Activated CD4-positive, alpha-beta memory T cell treated with anti-CD3 and anti-CD28 coated beads for 36 hours (primary cell): ENCODE results near the gene PIM1. TPM values are rescaled to one million over a fixed set of nuclear protein-coding genes. Genes with fewer than 3 reads are reported as not detected.
"Not testable (repeated sequence)": the region's sequence is repeated elsewhere in the genome, so short reads cannot be mapped to it uniquely, and the experiment has no call there.

Experiments used
- CTCF ChIA-PET: fragments of 350-600 bp; sonication (Branson Sonifier 250); formaldehyde crosslinking; loops from one replicate; lab custom pipeline; 2021; ENCODE audit warnings: antibody characterized with exemption, inconsistent platforms; lab: Charles Lee
- POLR2A ChIA-PET: fragments of 350-600 bp; sonication (Branson Sonifier 250); formaldehyde crosslinking; loops from one replicate; lab custom pipeline; 2021; ENCODE audit warnings: antibody characterized with exemption; lab: Charles Lee
- DNase-seq: peaks from one replicate; pipeline ENCODE4 v3.0.0-alpha.2; 2020
- H3K27ac Mint-ChIP-seq: one replicate; pipeline ENCODE4 v1.8.0; 2021; ENCODE audit warnings: mixed read lengths
- H3K27me3 Mint-ChIP-seq: one replicate; pipeline ENCODE4 v1.8.0; 2021; ENCODE audit warnings: mixed read lengths
- H3K36me3 Mint-ChIP-seq: one replicate; pipeline ENCODE4 v1.8.0; 2021; ENCODE audit warnings: mixed read lengths
- H3K4me1 Mint-ChIP-seq: one replicate; pipeline ENCODE4 v1.8.0; 2021; ENCODE audit warnings: low read depth, mixed read lengths
- H3K4me3 Mint-ChIP-seq: one replicate; pipeline ENCODE4 v1.8.0; 2021; ENCODE audit warnings: mild to moderate bottlenecking, mixed read lengths
- H3K9me3 Mint-ChIP-seq: one replicate; pipeline ENCODE4 v1.8.0; 2021; ENCODE audit warnings: mixed read lengths
- intact Hi-C: fragments of 100-400 bp; cut with micrococcal nuclease; formaldehyde crosslinking; loops from one replicate; pipeline ENCODE4 v1.15.1; 2023
- total RNA-seq, 2 experiments: library from RNA; stranded (reverse); gene quantifications; one replicate each; pipeline ENCODE4 v1.2.3, GENCODE V29; 2021

The PIM1 gene
- 100 to 1,000 TPM; 204 TPM for total RNA-seq

- CTCF ChIA-PET, result interaction anchor here (1.1 to 16.6 kb wide), 8 partner anchors 12 to 144 kb away, joined by 3 to 560 read pairs (median 24); partner anchors contain the start of gene TBC1D22B
- peak within 1 kb of the TSS; percentile 90 for H3K4me3 Mint-ChIP-seq
- intact Hi-C loops, result loop anchor here (1.0 to 10.0 kb wide), 5 partner anchors 14 to 575 kb away; partner anchors contain the start of gene SRSF3
Measured at GRCh38 chr6:37169496-37170272, at the start of gene PIM1. Gene PIM1, plus strand, starts transcription at chr6:37170152. Its CDS starts 424 bp downstream, at chr6:37170576.

GRCh38 chr6:37121556-37121955 lies 48.4 kb upstream of the PIM1 start:
- ChIA-PET CTCF (no interaction called here), POLR2A (no interaction called here)
- H3K27me3 Mint-ChIP-seq, result no peaks in the 10 kb centered on the region
- intact Hi-C loops, result no loop called here
- no peak for DNase-seq
- peaks cover 5% of the 10 kb centered on the region for H3K4me1 Mint-ChIP-seq
- no peak overlapping the region for H3K27ac Mint-ChIP-seq
- no peaks in the 10 kb centered on the region for H3K9me3 Mint-ChIP-seq
- H3K36me3 Mint-ChIP-seq, result no peaks in the 10 kb centered on the region
- H3K4me3 Mint-ChIP-seq, result no peak overlapping the region

More at GRCh38 chr6:37169496-37170272, at the start of gene PIM1:
- peaks cover 39% of the 10 kb centered on the region for H3K36me3 Mint-ChIP-seq
- peak; percentile 100 for DNase-seq
- H3K27me3 Mint-ChIP-seq, result no peaks in the 10 kb centered on the region
- peaks cover 32% of the 10 kb centered on the region for H3K4me1 Mint-ChIP-seq
- H3K9me3 Mint-ChIP-seq, result no peaks in the 10 kb centered on the region
- POLR2A ChIA-PET, result interaction anchor here (0.8 to 9.0 kb wide), 13 partner anchors 9 to 184 kb away, joined by 3 to 166 read pairs (median 5); partner anchors contain the start of gene MTCH1
- H3K27ac Mint-ChIP-seq, result peak within 1 kb of the TSS; percentile 97

- POLR2A ChIA-PET, result interaction anchor here (0.7 kb wide), 1 partner anchor 15 kb away, joined by 3 read pairs; no protein-coding TSS in a partner anchor
- no peak overlapping the region for H3K27ac Mint-ChIP-seq
- H3K27me3 Mint-ChIP-seq, result no peaks in the 10 kb centered on the region
- no peaks in the 10 kb centered on the region for H3K9me3 Mint-ChIP-seq
- H3K36me3 Mint-ChIP-seq, result no peaks in the 10 kb centered on the region
- CTCF ChIA-PET, result interaction anchor here (0.6 kb wide), 1 partner anchor 71 kb away, joined by 3 read pairs; no protein-coding TSS in a partner anchor
- peaks cover 5% of the 10 kb centered on the region for H3K4me1 Mint-ChIP-seq
- DNase-seq, result no peak
- intact Hi-C loops, result no loop called here
- no peak overlapping the region for H3K4me3 Mint-ChIP-seq
Measured at GRCh38 chr6:37122861-37123260, 47.1 kb upstream of the PIM1 start.

DNA sequence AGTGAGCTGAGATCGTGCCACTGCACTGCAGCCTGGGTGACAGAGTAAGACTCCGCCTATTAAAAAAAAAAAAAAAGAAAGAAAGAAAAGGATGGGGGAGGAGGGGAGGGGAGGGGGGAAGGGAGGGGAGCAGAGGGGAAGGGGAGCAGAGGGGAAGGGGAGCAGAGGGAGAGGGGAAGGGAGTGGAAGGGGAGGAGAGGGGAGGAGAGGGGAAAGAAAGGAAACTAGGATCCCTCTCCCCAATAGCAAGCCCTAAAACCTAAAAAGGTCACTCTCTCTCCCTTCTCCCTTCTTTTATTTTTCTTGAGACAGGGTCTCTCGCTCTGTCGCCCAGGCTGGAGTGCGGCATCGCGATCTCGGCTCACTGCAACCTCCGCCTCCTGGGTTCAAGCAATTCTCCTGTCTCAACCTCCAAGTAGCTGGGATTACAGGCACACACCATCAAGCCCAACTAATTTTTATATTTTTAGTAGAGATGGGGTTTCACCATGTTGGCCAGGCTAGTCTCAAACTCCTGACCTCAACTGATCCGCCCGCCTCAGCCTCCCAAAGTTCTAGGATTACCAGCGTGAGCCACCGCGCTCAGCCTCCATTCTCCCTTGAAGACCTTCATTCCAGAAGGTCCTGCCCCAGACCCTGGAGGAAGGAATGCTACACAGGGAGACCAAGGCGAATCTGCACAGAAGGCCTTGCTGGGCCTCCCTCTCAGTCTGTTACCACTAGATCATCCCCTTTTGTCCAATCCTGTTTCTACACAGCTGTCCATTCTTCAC lies 45.8 kb upstream of the PIM1 start:
- H3K9me3 Mint-ChIP-seq, result no peaks in the 10 kb centered on the region
- H3K36me3 Mint-ChIP-seq, result no peaks in the 10 kb centered on the region
- CTCF ChIA-PET, result no interaction called here
- peaks cover 5% of the 10 kb centered on the region for H3K4me1 Mint-ChIP-seq
- POLR2A ChIA-PET, result no interaction called here
- no peaks in the 10 kb centered on the region for H3K27me3 Mint-ChIP-seq
- H3K4me3 Mint-ChIP-seq, result no peak overlapping the region
- no peak for DNase-seq
- intact Hi-C loops, result no loop called here
- no peak overlapping the region for H3K27ac Mint-ChIP-seq

DNA sequence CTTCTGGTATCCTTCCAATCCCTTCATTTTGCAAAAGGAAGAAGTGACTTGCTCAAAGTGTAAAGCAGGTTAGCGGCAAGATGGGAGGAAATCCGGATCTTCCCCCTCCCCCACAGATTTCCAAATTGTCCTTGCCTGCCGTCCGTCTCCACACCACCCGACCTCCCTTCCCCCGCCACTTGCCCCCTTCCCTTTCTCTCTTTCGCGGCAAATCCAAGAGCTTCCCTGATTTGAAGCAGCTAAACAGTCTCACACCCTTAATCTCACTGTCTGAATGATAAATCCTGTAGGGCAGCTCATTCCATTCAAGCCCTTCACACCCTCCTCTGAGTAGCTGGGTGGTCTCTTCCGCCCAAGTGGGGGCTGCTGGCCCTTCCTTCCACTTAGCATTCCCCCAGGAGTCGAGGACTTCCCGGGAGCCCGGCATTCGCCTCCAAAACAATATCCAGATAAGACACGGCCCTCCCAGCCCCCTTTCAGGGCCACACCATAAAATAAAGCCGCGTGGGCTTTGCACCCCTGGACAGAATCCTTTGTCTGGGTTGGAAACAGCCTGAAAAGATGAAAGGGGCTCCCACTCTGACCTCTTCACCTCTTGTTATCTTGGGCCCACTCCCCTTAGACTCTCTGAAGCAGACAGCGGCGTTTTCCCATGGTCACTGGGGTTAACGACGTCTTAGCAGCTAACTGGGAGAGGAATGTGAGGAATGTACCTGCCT lies 44.0 kb upstream of the PIM1 start:
- DNase-seq, result no peak
- ChIA-PET CTCF (no interaction called here), POLR2A (no interaction called here)
- Mint-ChIP-seq H3K4me1 (peaks cover 7% of the 10 kb centered on the region), H3K36me3 (no peaks in the 10 kb centered on the region), H3K9me3 (no peaks in the 10 kb centered on the region), H3K4me3 (no peak overlapping the region), H3K27ac (no peak overlapping the region), H3K27me3 (peaks cover 2% of the 10 kb centered on the region)
- intact Hi-C loops, result no loop called here

GRCh38 chr6:37126493-37126958 lies 43.4 kb upstream of the PIM1 start:
- ChIA-PET POLR2A (no interaction called here), CTCF (no interaction called here)
- peaks cover 7% of the 10 kb centered on the region for H3K4me1 Mint-ChIP-seq
- H3K4me3 Mint-ChIP-seq, result no peak overlapping the region
- no peaks in the 10 kb centered on the region for H3K9me3 Mint-ChIP-seq
- intact Hi-C loops, result no loop called here
- H3K36me3 Mint-ChIP-seq, result no peaks in the 10 kb centered on the region
- H3K27ac Mint-ChIP-seq, result no peak overlapping the region
- no peak for DNase-seq
- peaks cover 2% of the 10 kb centered on the region for H3K27me3 Mint-ChIP-seq

DNA sequence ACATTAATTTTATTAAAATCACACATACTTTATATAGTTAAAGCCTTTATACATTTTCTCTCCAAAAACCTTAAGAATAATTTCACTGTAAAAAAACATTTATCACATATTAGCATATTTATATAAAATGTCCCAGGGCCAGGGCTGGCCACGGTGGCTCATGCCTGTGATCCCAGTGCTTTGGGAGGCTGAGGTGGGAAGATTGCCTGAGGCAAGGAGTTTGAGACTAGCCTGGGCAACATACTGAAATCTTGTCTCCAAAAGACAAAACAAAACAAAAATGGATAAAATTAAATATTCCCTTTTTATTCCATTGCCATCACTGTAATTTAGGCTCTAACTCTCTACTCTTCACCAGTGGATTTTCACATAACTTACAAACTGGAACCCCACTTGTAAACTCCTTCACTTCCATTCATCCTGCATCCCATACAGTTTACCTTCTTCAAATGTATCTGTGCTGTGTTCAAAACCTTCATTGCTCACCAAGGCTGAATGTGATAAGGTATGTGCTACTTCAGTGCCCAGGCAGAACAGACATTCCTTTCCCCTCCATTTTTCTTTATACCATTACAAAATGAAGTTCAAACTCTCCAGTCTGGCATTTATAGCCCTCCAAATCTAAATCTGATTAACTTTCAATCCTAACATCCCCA lies 42.9 kb upstream of the PIM1 start:
- Mint-ChIP-seq H3K27ac (no peak overlapping the region), H3K4me3 (no peak overlapping the region)
- POLR2A ChIA-PET, result no interaction called here

GRCh38 chr6:37127961-37128862 lies 41.7 kb upstream of the PIM1 start:
- peaks cover 7% of the 10 kb centered on the region for H3K4me1 Mint-ChIP-seq
- no peak overlapping the region for H3K27ac Mint-ChIP-seq
- no peaks in the 10 kb centered on the region for H3K9me3 Mint-ChIP-seq
- intact Hi-C loops, result no loop called here
- CTCF ChIA-PET, result interaction anchor here (0.6 to 1.5 kb wide), 5 partner anchors 11 to 835 kb away, joined by 3 to 5 read pairs (median 3); no protein-coding TSS in a partner anchor
- DNase-seq, result no peak
- POLR2A ChIA-PET, result interaction anchor here (0.7 kb wide), 1 partner anchor 69 kb away, joined by 3 read pairs; no protein-coding TSS in a partner anchor
- H3K4me3 Mint-ChIP-seq, result no peak overlapping the region
- peaks cover 2% of the 10 kb centered on the region for H3K27me3 Mint-ChIP-seq
- H3K36me3 Mint-ChIP-seq, result no peaks in the 10 kb centered on the region

More for the DNA sequence above, 42.9 kb upstream of the PIM1 start:
- Mint-ChIP-seq H3K36me3 (no peaks in the 10 kb centered on the region), H3K9me3 (no peaks in the 10 kb centered on the region), H3K4me1 (peaks cover 7% of the 10 kb centered on the region), H3K27me3 (peaks cover 2% of the 10 kb centered on the region)
- intact Hi-C loops, result no loop called here
- CTCF ChIA-PET, result interaction anchor here (1.2 kb wide), 1 partner anchor 76 kb away, joined by 3 read pairs; no protein-coding TSS in a partner anchor
- no peak for DNase-seq

- intact Hi-C loops, DNase-seq, H3K4me1 Mint-ChIP-seq, H3K27ac Mint-ChIP-seq, POLR2A ChIA-PET, H3K27me3 Mint-ChIP-seq, H3K9me3 Mint-ChIP-seq, H3K36me3 Mint-ChIP-seq, H3K4me3 Mint-ChIP-seq: not testable (repeated sequence)
- CTCF ChIA-PET, result interaction anchor here (0.6 to 1.5 kb wide), 3 partner anchors 16 to 81 kb away, joined by 3 read pairs; no protein-coding TSS in a partner anchor
Measured at GRCh38 chr6:37128863-37129443, 41.0 kb upstream of the PIM1 start.

- CTCF ChIA-PET, result interaction anchor here (0.6 to 1.8 kb wide), 4 partner anchors 16 to 81 kb away, joined by 3 to 4 read pairs (median 3); no protein-coding TSS in a partner anchor
- Mint-ChIP-seq H3K27ac (no peak overlapping the region), H3K27me3 (peaks cover 2% of the 10 kb centered on the region), H3K9me3 (no peaks in the 10 kb centered on the region), H3K36me3 (no peaks in the 10 kb centered on the region), H3K4me3 (no peak overlapping the region), H3K4me1 (peaks cover 13% of the 10 kb centered on the region)
- no peak for DNase-seq
- intact Hi-C loops, result no loop called here
- POLR2A ChIA-PET, result interaction anchor here (0.7 kb wide), 1 partner anchor 20 kb away, joined by 3 read pairs; no protein-coding TSS in a partner anchor
Measured at GRCh38 chr6:37129566-37129965, 40.4 kb upstream of the PIM1 start.
